ENCODE measurements around the gene CLTCL1.
"Not testable (repeated sequence)": the region's sequence is repeated elsewhere in the genome, so short reads cannot be mapped to it uniquely, and the experiment has no call there.

Gene CLTCL1

GRCh38 chr22:19292458-19293230 lies 1.1 kb upstream of the CLTCL1 start:
- Histone ChIP-seq H3K36me3 (ENCODE audit: control insufficient read depth, insufficient read depth, low read length) (no peaks in the 10 kb centered on the region), H3K9me3 (ENCODE audit: control insufficient read depth, low read length) (no peaks in the 10 kb centered on the region), H3K4me3 (ENCODE audit: insufficient read depth, low read depth, low read length, poor library complexity, severe bottlenecking) (peak overlapping the region; percentile 62), H3K27ac (ENCODE audit: insufficient read depth, low read length, poor library complexity, severe bottlenecking) (no peak overlapping the region), H3K4me1 (ENCODE audit: control insufficient read depth, insufficient read depth, low read length, poor library complexity, severe bottlenecking) (peaks cover 10% of the 10 kb centered on the region), H3K27me3 (replicated peaks; ENCODE audit: control insufficient read depth, insufficient read depth, low read length, poor library complexity, severe bottlenecking) (no peaks in the 10 kb centered on the region)
- DNase-seq = no peak

DNA sequence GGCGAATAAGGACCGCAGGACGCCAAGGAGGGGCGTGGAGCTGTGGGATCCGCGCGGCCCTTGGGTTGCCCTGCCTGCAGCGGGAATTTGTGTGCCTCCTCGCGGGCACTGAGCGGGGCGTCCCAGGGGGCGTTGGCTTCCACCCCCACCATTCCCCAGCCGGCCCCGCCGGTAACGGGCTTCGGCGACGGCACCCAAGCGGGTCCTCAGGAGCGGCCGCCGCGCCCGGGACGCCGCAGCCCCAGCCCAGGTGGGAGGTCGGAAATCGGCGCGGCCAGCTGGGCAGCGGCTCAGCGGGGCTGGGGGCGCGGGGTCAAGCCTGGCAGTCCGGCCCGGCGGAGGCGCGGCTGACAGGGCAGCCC lies 320 bp downstream of the CLTCL1 start:
- peaks cover 10% of the 10 kb centered on the region for H3K4me1 ChIP-seq (ENCODE audit: control insufficient read depth, insufficient read depth, low read length, poor library complexity, severe bottlenecking)
- no peaks in the 10 kb centered on the region for H3K9me3 ChIP-seq (ENCODE audit: control insufficient read depth, low read length)
- peak overlapping the region; percentile 62 for H3K4me3 ChIP-seq (ENCODE audit: insufficient read depth, low read depth, low read length, poor library complexity, severe bottlenecking)
- no peaks in the 10 kb centered on the region for H3K36me3 ChIP-seq (ENCODE audit: control insufficient read depth, insufficient read depth, low read length)
- H3K27ac ChIP-seq (ENCODE audit: insufficient read depth, low read length, poor library complexity, severe bottlenecking) = no peak overlapping the region
- H3K27me3 ChIP-seq (replicated peaks; ENCODE audit: control insufficient read depth, insufficient read depth, low read length, poor library complexity, severe bottlenecking) = no peaks in the 10 kb centered on the region
- DNase-seq = peak in 2 of 3 donors; percentile 1 to 16

DNA sequence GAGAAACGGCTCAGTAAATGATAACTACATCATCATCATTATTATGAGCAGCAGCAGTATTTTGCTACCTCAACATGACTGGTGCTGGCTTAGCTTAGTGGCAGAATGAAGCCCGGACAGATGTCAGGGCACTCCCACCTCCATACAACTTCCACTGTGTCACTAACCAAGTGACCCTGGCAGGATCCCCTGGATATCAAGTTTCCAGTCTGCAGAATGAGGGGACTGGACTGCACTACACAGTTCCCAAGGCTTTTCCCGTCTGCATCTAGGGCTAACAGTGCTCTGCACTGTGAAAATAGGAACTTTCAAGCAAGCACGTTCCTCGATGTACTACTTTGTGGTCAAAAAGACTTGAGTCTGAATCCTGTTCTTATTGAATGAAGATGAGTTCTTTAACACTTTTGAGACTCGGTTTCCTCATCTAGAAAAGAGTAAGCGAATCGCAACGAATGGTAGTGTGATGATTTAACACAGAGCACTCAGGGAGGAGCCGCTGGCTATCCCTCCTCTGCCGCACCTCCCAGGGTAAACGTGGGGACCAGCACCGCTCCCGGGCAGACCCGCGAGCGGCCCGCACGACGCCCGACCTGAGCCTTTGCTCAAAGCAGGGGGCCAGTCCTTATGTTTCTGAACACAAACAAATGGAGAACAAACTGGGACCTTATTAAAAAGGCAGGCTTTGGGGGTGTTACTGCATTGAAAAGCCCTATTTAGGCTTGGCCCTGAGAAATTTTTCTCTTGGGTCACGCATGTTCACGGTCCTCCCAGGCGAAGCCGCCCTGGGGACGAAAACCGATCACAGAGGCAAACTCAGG lies 910 bp downstream of the CLTCL1 start:
- H3K4me1 ChIP-seq (ENCODE audit: control insufficient read depth, insufficient read depth, low read length, poor library complexity, severe bottlenecking) = peaks cover 10% of the 10 kb centered on the region
- DNase-seq = no peak
- no peaks in the 10 kb centered on the region for H3K27me3 ChIP-seq (replicated peaks; ENCODE audit: control insufficient read depth, insufficient read depth, low read length, poor library complexity, severe bottlenecking)
- no peak overlapping the region for H3K27ac ChIP-seq (ENCODE audit: insufficient read depth, low read length, poor library complexity, severe bottlenecking)
- no peaks in the 10 kb centered on the region for H3K36me3 ChIP-seq (ENCODE audit: control insufficient read depth, insufficient read depth, low read length)
- H3K4me3 ChIP-seq (ENCODE audit: insufficient read depth, low read depth, low read length, poor library complexity, severe bottlenecking) = peak overlapping the region; percentile 62
- H3K9me3 ChIP-seq (ENCODE audit: control insufficient read depth, low read length) = no peaks in the 10 kb centered on the region

GRCh38 chr22:19289475-19290161 lies 1.9 kb downstream of the CLTCL1 start:
- peaks cover 10% of the 10 kb centered on the region for H3K4me1 ChIP-seq (ENCODE audit: control insufficient read depth, insufficient read depth, low read length, poor library complexity, severe bottlenecking)
- no peak overlapping the region for H3K4me3 ChIP-seq (ENCODE audit: insufficient read depth, low read depth, low read length, poor library complexity, severe bottlenecking)
- H3K27me3 ChIP-seq (replicated peaks; ENCODE audit: control insufficient read depth, insufficient read depth, low read length, poor library complexity, severe bottlenecking) = no peaks in the 10 kb centered on the region
- H3K27ac ChIP-seq (ENCODE audit: insufficient read depth, low read length, poor library complexity, severe bottlenecking) = no peak overlapping the region
- no peaks in the 10 kb centered on the region for H3K36me3 ChIP-seq (ENCODE audit: control insufficient read depth, insufficient read depth, low read length)
- H3K9me3 ChIP-seq (ENCODE audit: control insufficient read depth, low read length) = no peaks in the 10 kb centered on the region
- no peak for DNase-seq

DNA sequence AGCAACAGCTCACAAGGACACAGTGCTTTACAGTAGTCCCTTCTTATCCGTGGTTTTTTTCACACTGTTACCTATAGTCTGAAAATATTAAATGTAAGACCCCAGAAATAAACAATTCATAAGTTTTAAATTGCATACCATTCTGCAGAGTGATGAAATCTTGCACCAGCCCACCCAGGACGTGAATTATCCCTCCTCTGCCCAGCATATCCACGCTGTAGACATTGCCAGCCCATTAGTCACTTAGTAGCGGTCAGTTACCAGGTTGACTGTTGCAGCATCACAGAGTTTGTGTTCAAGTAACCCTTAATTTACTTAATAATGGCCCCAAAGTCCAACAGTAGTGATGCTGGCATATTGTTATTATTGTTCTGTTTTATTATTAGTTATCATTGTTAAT lies 3.6 kb downstream of the CLTCL1 start:
- no peak for DNase-seq
- Histone ChIP-seq H3K36me3 (ENCODE audit: control insufficient read depth, insufficient read depth, low read length) (no peaks in the 10 kb centered on the region), H3K27me3 (replicated peaks; ENCODE audit: control insufficient read depth, insufficient read depth, low read length, poor library complexity, severe bottlenecking) (no peaks in the 10 kb centered on the region), H3K9me3 (ENCODE audit: control insufficient read depth, low read length) (no peaks in the 10 kb centered on the region), H3K4me1 (ENCODE audit: control insufficient read depth, insufficient read depth, low read length, poor library complexity, severe bottlenecking) (peaks cover 10% of the 10 kb centered on the region), H3K27ac (ENCODE audit: insufficient read depth, low read length, poor library complexity, severe bottlenecking) (no peak overlapping the region), H3K4me3 (ENCODE audit: insufficient read depth, low read depth, low read length, poor library complexity, severe bottlenecking) (no peak overlapping the region)

DNA sequence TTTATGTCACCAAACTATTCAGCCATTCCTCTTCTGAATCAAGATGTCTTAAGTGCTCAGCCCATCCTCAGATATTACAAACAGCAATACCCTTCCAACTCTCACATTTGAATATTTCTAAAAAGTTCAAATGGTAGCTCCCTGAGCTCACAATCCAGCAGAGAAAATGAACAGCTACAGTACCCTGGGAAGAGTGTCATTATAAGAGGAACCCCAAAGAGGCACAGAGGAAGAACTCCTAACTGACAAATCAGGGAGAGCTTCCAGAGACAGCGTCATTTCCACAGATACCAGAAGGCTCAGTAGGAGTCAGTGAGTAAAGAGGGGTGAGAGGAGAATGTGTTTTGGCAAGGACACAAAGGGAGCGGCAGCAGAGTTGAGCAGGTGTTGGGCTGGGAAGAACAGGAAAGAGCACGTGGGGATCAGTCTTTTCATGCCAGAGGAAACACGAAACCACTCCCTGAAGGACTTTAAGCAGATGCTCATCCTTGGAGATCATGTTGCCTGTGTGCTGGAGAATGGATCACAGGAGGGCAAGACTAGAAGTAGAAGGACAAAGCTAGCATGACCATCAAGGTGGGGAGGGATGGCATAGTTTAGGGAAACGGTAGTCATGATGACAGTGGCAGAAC lies 4.3 kb downstream of the CLTCL1 start:
- Histone ChIP-seq H3K27me3 (replicated peaks; ENCODE audit: control insufficient read depth, insufficient read depth, low read length, poor library complexity, severe bottlenecking) (no peaks in the 10 kb centered on the region), H3K9me3 (ENCODE audit: control insufficient read depth, low read length) (no peaks in the 10 kb centered on the region), H3K27ac (ENCODE audit: insufficient read depth, low read length, poor library complexity, severe bottlenecking) (no peak overlapping the region), H3K4me1 (ENCODE audit: control insufficient read depth, insufficient read depth, low read length, poor library complexity, severe bottlenecking) (peaks cover 10% of the 10 kb centered on the region), H3K36me3 (ENCODE audit: control insufficient read depth, insufficient read depth, low read length) (no peaks in the 10 kb centered on the region), H3K4me3 (ENCODE audit: insufficient read depth, low read depth, low read length, poor library complexity, severe bottlenecking) (no peak overlapping the region)
- no peak for DNase-seq

DNA sequence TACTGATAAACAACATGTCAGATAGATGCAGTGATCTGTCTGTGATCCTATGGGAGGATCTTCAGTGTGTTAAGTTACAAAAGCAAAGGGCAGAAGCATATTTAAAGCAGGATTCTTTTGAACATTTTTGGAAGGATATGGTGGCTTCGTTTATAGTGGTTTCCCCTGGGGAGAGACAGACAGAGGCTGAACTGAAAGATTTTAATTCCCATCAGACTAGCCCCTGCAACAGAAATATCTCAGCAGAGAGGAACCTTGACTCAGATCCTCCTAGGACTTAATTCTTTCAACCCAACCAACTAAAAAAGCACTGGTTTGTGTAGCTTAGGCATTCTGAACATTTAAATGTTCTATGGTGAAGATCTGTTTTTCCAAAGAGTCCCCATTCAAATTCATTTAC lies 5.7 kb downstream of the CLTCL1 start:
- Histone ChIP-seq H3K27ac (ENCODE audit: insufficient read depth, low read length, poor library complexity, severe bottlenecking) (no peak overlapping the region), H3K36me3 (ENCODE audit: control insufficient read depth, insufficient read depth, low read length) (no peaks in the 10 kb centered on the region), H3K9me3 (ENCODE audit: control insufficient read depth, low read length) (no peaks in the 10 kb centered on the region), H3K4me3 (ENCODE audit: insufficient read depth, low read depth, low read length, poor library complexity, severe bottlenecking) (no peak overlapping the region), H3K4me1 (ENCODE audit: control insufficient read depth, insufficient read depth, low read length, poor library complexity, severe bottlenecking) (peaks cover 5% of the 10 kb centered on the region), H3K27me3 (replicated peaks; ENCODE audit: control insufficient read depth, insufficient read depth, low read length, poor library complexity, severe bottlenecking) (no peaks in the 10 kb centered on the region)
- DNase-seq = no peak

- not testable (repeated sequence) for H3K27ac ChIP-seq (ENCODE audit: insufficient read depth, low read length, poor library complexity, severe bottlenecking); H3K9me3 ChIP-seq (ENCODE audit: control insufficient read depth, low read length); H3K27me3 ChIP-seq (replicated peaks; ENCODE audit: control insufficient read depth, insufficient read depth, low read length, poor library complexity, severe bottlenecking); H3K4me1 ChIP-seq (ENCODE audit: control insufficient read depth, insufficient read depth, low read length, poor library complexity, severe bottlenecking); H3K36me3 ChIP-seq (ENCODE audit: control insufficient read depth, insufficient read depth, low read length); DNase-seq; H3K4me3 ChIP-seq (ENCODE audit: insufficient read depth, low read depth, low read length, poor library complexity, severe bottlenecking)
Measured at GRCh38 chr22:19279143-19279542, 12.4 kb downstream of the CLTCL1 start.

GRCh38 chr22:19277785-19278184 lies 13.7 kb downstream of the CLTCL1 start:
- H3K4me3 ChIP-seq (ENCODE audit: insufficient read depth, low read depth, low read length, poor library complexity, severe bottlenecking) = no peak overlapping the region
- H3K36me3 ChIP-seq (ENCODE audit: control insufficient read depth, insufficient read depth, low read length) = no peaks in the 10 kb centered on the region
- DNase-seq = no peak
- no peaks in the 10 kb centered on the region for H3K4me1 ChIP-seq (ENCODE audit: control insufficient read depth, insufficient read depth, low read length, poor library complexity, severe bottlenecking)
- no peaks in the 10 kb centered on the region for H3K9me3 ChIP-seq (ENCODE audit: control insufficient read depth, low read length)
- no peaks in the 10 kb centered on the region for H3K27me3 ChIP-seq (replicated peaks; ENCODE audit: control insufficient read depth, insufficient read depth, low read length, poor library complexity, severe bottlenecking)
- H3K27ac ChIP-seq (ENCODE audit: insufficient read depth, low read length, poor library complexity, severe bottlenecking) = no peak overlapping the region
